Ureter (tissue), 1 donor: ENCODE measurements around the gene GPR135. TPM values are rescaled to one million over a fixed set of nuclear protein-coding genes. Genes with fewer than 3 reads are reported as not detected.

ENCODE experiments used
- DNase-seq: peaks from one replicate; pipeline ENCODE4 v3.0.0-alpha.2; 2020; ENCODE audit warnings: low spot score
- total RNA-seq: library from RNA; stranded (reverse); gene quantifications from one replicate; pipeline ENCODE4 v1.2.4, GENCODE V29; 2023
- donor health status: DM: yes; HTN: yes; CAD: no.

GPR135 gene
- total RNA-seq, 1 donor from 2014 or later = 6.5 TPM

- DNase-seq = no peak
These were observed 42.9 kb downstream of the GPR135 start for GRCh38 chr14:59422069-59422881.

- no peak for DNase-seq
These were observed 45.9 kb downstream of the GPR135 start for GRCh38 chr14:59419303-59419702.

GRCh38 chr14:59417311-59417710 is 47.9 kb downstream of the GPR135 start:
- DNase-seq = no peak

GRCh38 chr14:59415836-59416602 is 49.2 kb downstream of the GPR135 start:
- DNase-seq = no peak

Other genes with a start within 250 kb of the GPR135 start
- 31.3 TPM for gene L3HYPDH, start 19.0 kb upstream of the GPR135 start, total RNA-seq
- gene JKAMP, start 19.1 kb upstream of the GPR135 start, total RNA-seq = 29.5 TPM
- not detected for gene CCDC175, start 111.4 kb upstream of the GPR135 start, total RNA-seq